HEK293 (cell line): ENCODE results near the gene FOXL2NB.
A peak's percentile ranks its signal among the peaks of the same experiment; 100 is the strongest.

Experiments
- BCL11B ChIP-seq: fragments of 450-650 bp; formaldehyde crosslinking; IDR thresholded peaks from 2 replicates; pipeline ENCODE4 v1.5.1; 2016; ENCODE audit warnings: low read depth, missing biosample characterization, missing genetic modification characterization
- CTCF ChIP-seq: fragments of 450-650 bp; formaldehyde crosslinking; IDR thresholded peaks from 2 replicates; pipeline ENCODE4 v1.5.1; 2016; ENCODE audit warnings: missing biosample characterization, missing genetic modification characterization
- FEZF1 ChIP-seq: fragments of 450-650 bp; formaldehyde crosslinking; IDR thresholded peaks from 2 replicates; pipeline ENCODE4 v1.5.1; 2016; ENCODE audit warnings: missing biosample characterization, missing genetic modification characterization
- PBX3 ChIP-seq: sonication (generic); formaldehyde crosslinking; IDR thresholded peaks from 2 replicates; pipeline ENCODE4 v1.8.1; 2022; ENCODE audit warnings: mild to moderate bottlenecking, moderate library complexity, missing genetic modification reagents
- REST ChIP-seq: fragments of 450-650 bp; formaldehyde crosslinking; IDR thresholded peaks from 2 replicates; pipeline ENCODE4 v1.5.1; 2016; ENCODE audit warnings: missing biosample characterization, missing genetic modification characterization
- SALL2 ChIP-seq: fragments of 450-650 bp; formaldehyde crosslinking; IDR thresholded peaks from 2 replicates; pipeline ENCODE4 v1.5.0; 2017; ENCODE audit warnings: missing biosample characterization, mild to moderate bottlenecking, missing genetic modification characterization, borderline replicate concordance
- TSHZ1 ChIP-seq: fragments of 450-650 bp; formaldehyde crosslinking; IDR thresholded peaks from 2 replicates; pipeline ENCODE4 v1.5.1; 2016; ENCODE audit warnings: missing biosample characterization, missing genetic modification characterization, borderline replicate concordance
- ZBTB1 ChIP-seq: fragments of 450-650 bp; formaldehyde crosslinking; IDR thresholded peaks from 2 replicates; pipeline ENCODE4 v1.5.1; 2016; ENCODE audit warnings: missing biosample characterization, missing genetic modification characterization
- ZBTB20 ChIP-seq: fragments of 450-650 bp; formaldehyde crosslinking; IDR thresholded peaks from 2 replicates; pipeline ENCODE4 v1.5.1; 2016; ENCODE audit warnings: missing biosample characterization, missing genetic modification characterization
- ZFP37 ChIP-seq: fragments of 450-650 bp; formaldehyde crosslinking; IDR thresholded peaks from 2 replicates; pipeline ENCODE4 v1.5.1; 2016; ENCODE audit warnings: missing biosample characterization, missing genetic modification characterization
- ZNF10 ChIP-seq: fragments of 450-650 bp; formaldehyde crosslinking; IDR thresholded peaks from 2 replicates; pipeline ENCODE4 v1.5.1; 2017; ENCODE audit warnings: missing biosample characterization, missing genetic modification characterization
- ZNF114 ChIP-seq: fragments of 450-650 bp; formaldehyde crosslinking; IDR thresholded peaks from 2 replicates; pipeline ENCODE4 v1.5.0; 2017; ENCODE audit warnings: missing biosample characterization, missing genetic modification characterization
- ZNF133 ChIP-seq: fragments of 450-650 bp; formaldehyde crosslinking; IDR thresholded peaks from 2 replicates; pipeline ENCODE4 v1.5.1; 2016; ENCODE audit warnings: missing biosample characterization, missing genetic modification characterization
- ZNF18 ChIP-seq: fragments of 450-650 bp; formaldehyde crosslinking; IDR thresholded peaks from 2 replicates; pipeline ENCODE4 v1.5.1; 2016; ENCODE audit warnings: missing biosample characterization, missing genetic modification characterization
- ZNF184 ChIP-seq: fragments of 450-650 bp; IDR thresholded peaks from 2 replicates; pipeline ENCODE4 v1.5.1; 2018; ENCODE audit warnings: missing biosample characterization, mild to moderate bottlenecking, missing genetic modification characterization
- ZNF23 ChIP-seq: fragments of 450-650 bp; formaldehyde crosslinking; IDR thresholded peaks from 2 replicates; pipeline ENCODE4 v1.5.1; 2016; ENCODE audit warnings: missing biosample characterization, missing genetic modification characterization, borderline replicate concordance
- ZNF350 ChIP-seq: fragments of 450-650 bp; formaldehyde crosslinking; IDR thresholded peaks from 2 replicates; pipeline ENCODE4 v1.5.0; 2017; ENCODE audit warnings: missing biosample characterization, mild to moderate bottlenecking, missing genetic modification characterization
- ZNF366 ChIP-seq: fragments of 450-650 bp; formaldehyde crosslinking; conservative IDR thresholded peaks from 2 replicates; pipeline ENCODE4 v1.5.1; 2016; ENCODE audit warnings: missing biosample characterization, missing genetic modification characterization
- ZNF488 ChIP-seq: fragments of 450-650 bp; formaldehyde crosslinking; IDR thresholded peaks from 2 replicates; pipeline ENCODE4 v1.5.1; 2016; ENCODE audit warnings: missing biosample characterization, missing genetic modification characterization
- ZNF704 ChIP-seq: fragments of 450-650 bp; formaldehyde crosslinking; IDR thresholded peaks from 2 replicates; pipeline ENCODE4 v1.5.1; 2016; ENCODE audit warnings: missing biosample characterization, missing genetic modification characterization
- ZNF785 ChIP-seq: fragments of 450-650 bp; formaldehyde crosslinking; IDR thresholded peaks from 2 replicates; pipeline ENCODE4 v1.5.1; 2016; ENCODE audit warnings: missing biosample characterization, missing genetic modification characterization
- ZNF791 ChIP-seq: fragments of 450-650 bp; formaldehyde crosslinking; IDR thresholded peaks from 2 replicates; pipeline ENCODE4 v1.5.1; 2016; ENCODE audit warnings: missing biosample characterization, missing genetic modification characterization
- ZNF843 ChIP-seq: fragments of 450-650 bp; formaldehyde crosslinking; IDR thresholded peaks from 2 replicates; pipeline ENCODE4 v1.5.1; 2016; ENCODE audit warnings: missing biosample characterization, missing genetic modification characterization
- ZSCAN30 ChIP-seq: fragments of 450-650 bp; IDR thresholded peaks from 2 replicates; pipeline ENCODE4 v1.5.1; 2018; ENCODE audit warnings: missing biosample characterization, mild to moderate bottlenecking, missing genetic modification characterization, moderate library complexity

FOXL2NB gene

GRCh38 chr3:138935863-138936740 is 10.9 kb upstream of the FOXL2NB start (continued):
- TF ChIP-seq ZSCAN30 (tag by site-specific recombination) (no peak), ZNF114 (tag by site-specific recombination) (no peak), ZNF133 (tag by site-specific recombination) (no peak), ZBTB20 (tag by site-specific recombination) (peak; percentile 39; the same call in 1 of the 2 replicates), ZNF23 (tag by site-specific recombination) (no peak), BCL11B (tag by site-specific recombination) (no peak), CTCF (tag by site-specific recombination) (peak; percentile 88), TSHZ1 (no peak), FEZF1 (tag by site-specific recombination) (no peak), ZNF350 (tag by site-specific recombination) (no peak), ZNF366 (tag by site-specific recombination) (no peak), ZNF184 (no peak), ZFP37 (tag by site-specific recombination) (no peak), ZNF843 (tag by site-specific recombination) (no peak), ZNF704 (no peak), ZNF10 (tag by site-specific recombination) (no peak), SALL2 (tag by site-specific recombination) (no peak), REST (no peak), ZNF785 (tag by site-specific recombination) (no peak), PBX3 (CRISPR knock-in tag) (no peak), ZNF18 (tag by site-specific recombination) (no peak), ZBTB1 (tag by site-specific recombination) (no peak), ZNF488 (no peak), ZNF791 (tag by site-specific recombination) (no peak)
